ENCODE measurements around the gene STX4.

Gene STX4

GRCh38 chr16:31071861-31072260 is 38.5 kb downstream of the STX4 start:
- DNase-seq = no peak

GRCh38 chr16:31072540-31073141 is 39.3 kb downstream of the STX4 start:
- DNase-seq = peak in 2 of 5 donors; percentile 23 to 61

- peak; percentile 78 to 89 (median 83) for DNase-seq
Observed at GRCh38 chr16:31073142-31073969, 40.0 kb downstream of the STX4 start.

GRCh38 chr16:31073970-31074813 is 40.8 kb downstream of the STX4 start, which contains the start of the genes ZNF646 and ZNF668:
ZNF646 (plus strand) TSS chr16:31074422; CDS start chr16:31076325, 1,903 bp downstream.
ZNF668 (minus strand) TSS chr16:31074240; CDS start chr16:31064459, 9,781 bp downstream.
- DNase-seq = peak; percentile 98 to 99 (median 98)

- DNase-seq = no peak
Observed at GRCh38 chr16:31074814-31075183, 41.4 kb downstream of the STX4 start.

- no peak for DNase-seq
Observed at GRCh38 chr16:31076319-31076718, 43.0 kb downstream of the STX4 start.

- DNase-seq = no peak
Observed at GRCh38 chr16:31077024-31077423, 43.7 kb downstream of the STX4 start.

GRCh38 chr16:31077592-31078396 is 44.4 kb downstream of the STX4 start:
- no peak for DNase-seq

- no peak for DNase-seq
Observed at GRCh38 chr16:31078597-31079341, 45.4 kb downstream of the STX4 start.

- no peak for DNase-seq
Observed at GRCh38 chr16:31079342-31079944, 46.1 kb downstream of the STX4 start.

GRCh38 chr16:31080035-31080629 is 46.8 kb downstream of the STX4 start:
- no peak for DNase-seq

GRCh38 chr16:31080756-31081419 is 47.5 kb downstream of the STX4 start:
- DNase-seq = no peak

- no peak for DNase-seq
Observed at GRCh38 chr16:31081428-31082351, 48.3 kb downstream of the STX4 start.

GRCh38 chr16:31082368-31083045 is 49.1 kb downstream of the STX4 start:
- DNase-seq = no peak

- DNase-seq = no peak
Observed at GRCh38 chr16:31083081-31083480, 49.7 kb downstream of the STX4 start.

GRCh38 chr16:31083556-31083955 is 50.2 kb downstream of the STX4 start:
- no peak for DNase-seq

- DNase-seq = no peak
Observed at GRCh38 chr16:31083981-31084380, 50.6 kb downstream of the STX4 start.

GRCh38 chr16:31084584-31085302 is 51.4 kb downstream of the STX4 start:
- no peak for DNase-seq

All from T-helper 1 cell (primary cell).